ENCODE data around the gene CDIP1. TPM values are rescaled to one million over a fixed set of nuclear protein-coding genes. Genes with fewer than 3 reads are reported as not detected.

CDIP1 gene
- total and polyA plus RNA-seq, 2 of the 8 experiments (the other 6 are each of a cell fraction or from before 2014, with no cell fraction given): 56.6 to 76.3 TPM

DNA sequence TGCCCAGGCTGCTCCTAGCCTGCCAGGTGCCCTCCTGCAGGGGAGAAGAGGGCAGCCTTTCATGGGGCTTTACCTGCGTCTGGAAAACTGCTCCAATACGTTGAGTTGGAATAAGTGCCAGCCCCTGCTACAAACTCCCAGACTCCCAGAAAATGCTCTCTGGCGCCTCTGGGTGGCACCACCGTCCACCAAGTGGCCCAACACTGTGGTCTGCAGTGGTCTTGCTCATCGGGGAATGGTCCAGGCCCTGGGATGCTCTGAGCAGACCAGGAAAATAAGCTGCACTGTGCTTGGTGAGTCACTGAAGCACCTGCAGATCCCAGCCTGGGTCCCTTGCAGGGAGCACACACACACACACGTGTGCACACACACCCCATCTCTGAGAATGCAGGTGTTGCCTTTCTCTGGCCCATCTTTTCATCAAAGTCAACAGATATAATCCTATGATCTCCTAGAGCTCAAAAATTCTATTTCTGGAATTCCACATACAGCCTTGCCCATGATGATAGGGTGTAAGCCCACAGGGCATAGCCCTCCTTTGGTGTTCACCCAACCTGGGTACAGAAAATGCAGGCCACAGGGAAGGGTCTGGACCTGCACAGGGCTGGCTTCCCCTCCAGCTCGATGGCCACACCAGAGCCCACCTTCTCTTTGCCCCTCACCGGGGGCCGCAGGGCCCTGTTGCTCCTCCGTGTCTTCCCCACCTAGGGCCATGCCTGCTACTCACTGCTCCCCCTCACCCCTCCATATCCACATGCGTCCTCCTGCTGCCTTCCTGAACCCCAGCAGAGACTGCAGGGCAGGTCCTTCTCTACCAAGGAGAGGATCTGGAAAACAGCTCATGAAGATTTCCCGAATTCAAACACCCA is 20.5 kb downstream of the CDIP1 start (continued):
- TF ChIP-seq RAD21 (IDR thresholded peaks at IDR 0.05 in 1 of 2, conservative IDR thresholded peaks at IDR 0.05 in 1 of 2; ENCODE audit: low read depth in 2 of 2, low read length in 2 of 2): peak; percentile 98 to 99
- TF ChIP-seq HDAC2 (IDR thresholded peaks at IDR 0.05; ENCODE audit: borderline replicate concordance in 1 of 2, low read depth in 2 of 2, low read length in 2 of 2): 0 out of 4 replicates have a peak, but pooled peaks of 1 of the 2 experiments have one; percentile 16
- TF ChIP-seq CTBP2 (IDR thresholded peaks at IDR 0.05; ENCODE audit: borderline replicate concordance, insufficient read depth, insufficient read length, low read length): no peak
- TF ChIP-seq FOSL1 (IDR thresholded peaks at IDR 0.05; ENCODE audit: insufficient read depth, low read depth, low read length): 0 out of 2 replicates have a peak, but pooled peaks have one; percentile 14
- TF ChIP-seq SRF (IDR thresholded peaks at IDR 0.05; ENCODE audit: low read depth, low read length): no peak
- 0 out of 2 replicates have a peak, but pooled peaks have one; percentile 29 for TF ChIP-seq EGR1 (IDR thresholded peaks at IDR 0.05; ENCODE audit: borderline replicate concordance, low read depth, low read length)

Measured in H1 (cell line).